CD14-positive monocyte (primary cell): ENCODE results near the gene VPS18. TPM values are rescaled to one million over a fixed set of nuclear protein-coding genes. Genes with fewer than 3 reads are reported as not detected.

Experiments
- DNase-seq, 3 donors: peaks; one replicate each; pipeline ENCODE4 v3.0.0-alpha.2; 2011 to 2022
- H2AFZ ChIP-seq: 2 replicates; pipeline ENCODE4 v1.6.0; 2012; ENCODE audit warnings: mild to moderate bottlenecking, low read depth, low read length, inconsistent platforms; ENCODE audit not compliant: insufficient read depth, poor library complexity, severe bottlenecking
- H3K27ac ChIP-seq, 2 donors: 1 replicate in 1 of 2; 2 replicates in 1 of 2; pipeline ENCODE4 v1.5.1; 2012 to 2013; ENCODE audit warnings: low read length in 2 of 2, control low read depth in 1 of 2, inconsistent platforms in 1 of 2, low read depth in 1 of 2, mild to moderate bottlenecking in 1 of 2
- H3K27me3 ChIP-seq, 2 donors: one replicate each; pipeline versions ENCODE4 v1.6.0 to v1.6.1; 2011 to 2013; ENCODE audit warnings: low read length in 2 of 2; ENCODE audit not compliant: control insufficient read depth in 2 of 2, insufficient read depth in 2 of 2
- H3K36me3 ChIP-seq, 2 donors: replicated peaks in 1 of 2; 1 replicate in 1 of 2; 2 replicates in 1 of 2; pipeline versions ENCODE4 v1.5.1 to v1.6.1; 2012 to 2013; ENCODE audit warnings: low read length in 2 of 2, control low read depth in 1 of 2, inconsistent platforms in 1 of 2, mild to moderate bottlenecking in 1 of 2; ENCODE audit not compliant: insufficient read depth in 2 of 2, control insufficient read depth in 1 of 2
- H3K4me1 ChIP-seq, 2 donors: 1 replicate in 1 of 2; 2 replicates in 1 of 2; pipeline versions ENCODE4 v1.5.1 to v1.6.1; 2012 to 2013; ENCODE audit warnings: low read length in 2 of 2, control low read depth in 1 of 2, inconsistent platforms in 1 of 2, mild to moderate bottlenecking in 1 of 2, moderate library complexity in 1 of 2; ENCODE audit not compliant: insufficient read depth in 2 of 2, control insufficient read depth in 1 of 2
- H3K4me2 ChIP-seq: replicated peaks from 2 replicates; pipeline ENCODE3; 2012; ENCODE audit warnings: low read length, moderate library complexity, mild to moderate bottlenecking; ENCODE audit not compliant: poor library complexity, severe bottlenecking; ENCODE audit errors: extremely low read depth
- H3K4me3 ChIP-seq, 3 experiments: fragments of 200-600 bp in 1 of 3; sonication (generic) in 1 of 3; replicated peaks in 1 of 3; 1 replicate in 2 of 3; 2 replicates in 1 of 3; pipeline ENCODE4 v1.5.1; 2011 to 2013; ENCODE audit warnings: low read length in 3 of 3, mild to moderate bottlenecking in 3 of 3, control low read depth in 2 of 3, low read depth in 2 of 3, inconsistent platforms in 1 of 3, moderate library complexity in 1 of 3
- H3K79me2 ChIP-seq: 2 replicates; pipeline ENCODE4 v1.6.0; 2012; ENCODE audit warnings: mild to moderate bottlenecking, control low read depth, inconsistent platforms, low read length, moderate library complexity; ENCODE audit not compliant: insufficient read depth
- H3K9ac ChIP-seq: 2 replicates; pipeline ENCODE4 v1.6.0; 2017; ENCODE audit warnings: low read length, mild to moderate bottlenecking; ENCODE audit not compliant: insufficient read depth, poor library complexity, severe bottlenecking
- H3K9me3 ChIP-seq, 2 donors: replicated peaks in 1 of 2; 1 replicate in 1 of 2; 2 replicates in 1 of 2; pipeline versions ENCODE4 v1.5.1 to v1.6.1; 2012 to 2013; ENCODE audit warnings: low read length in 2 of 2, control low read depth in 1 of 2; ENCODE audit not compliant: control insufficient read depth in 1 of 2, insufficient read depth in 1 of 2
- H4K20me1 ChIP-seq: 2 replicates; pipeline ENCODE4 v1.6.0; 2012; ENCODE audit warnings: mild to moderate bottlenecking, low read length, control low read depth, moderate library complexity; ENCODE audit not compliant: insufficient read depth
- H3K27ac Mint-ChIP-seq, 7 donors: one replicate each; pipeline ENCODE4 v1.8.0; 2020; ENCODE audit warnings: mild to moderate bottlenecking in 7 of 7, mixed read lengths in 7 of 7, moderate library complexity in 6 of 7, inconsistent platforms in 2 of 7
- H3K27me3 Mint-ChIP-seq, 3 donors: one replicate each; pipeline ENCODE4 v1.8.0; 2021 to 2022; ENCODE audit warnings: low read depth in 3 of 3, mild to moderate bottlenecking in 3 of 3, mixed read lengths in 3 of 3, moderate library complexity in 3 of 3, inconsistent platforms in 1 of 3
- H3K36me3 Mint-ChIP-seq, 2 donors: one replicate each; pipeline ENCODE4 v1.8.0; 2020; ENCODE audit warnings: mixed read lengths in 2 of 2, inconsistent platforms in 1 of 2, mild to moderate bottlenecking in 1 of 2
- H3K4me1 Mint-ChIP-seq: one replicate; pipeline ENCODE4 v1.8.0; 2020; ENCODE audit warnings: mild to moderate bottlenecking, mixed read lengths
- H3K4me3 Mint-ChIP-seq, 2 donors: one replicate each; pipeline ENCODE4 v1.8.0; 2020; ENCODE audit warnings: mild to moderate bottlenecking in 2 of 2, mixed read lengths in 2 of 2, moderate library complexity in 1 of 2
- H3K9me3 Mint-ChIP-seq, 7 donors: one replicate each; pipeline ENCODE4 v1.8.0; 2020 to 2022; ENCODE audit warnings: mixed read lengths in 7 of 7, mild to moderate bottlenecking in 6 of 7, moderate library complexity in 6 of 7, inconsistent platforms in 2 of 7
- WGBS: methylation state at CpG from one replicate; pipeline ENCODE4 v1.1.5; 2013; ENCODE audit warnings: missing lambda C conversion rate; ENCODE audit not compliant: insufficient coverage; 5-methylcytosine and 5-hydroxymethylcytosine counted together
- intact Hi-C, 2 donors: fragments of 100-400 bp; cut with micrococcal nuclease; formaldehyde crosslinking; loops; one replicate each; pipeline versions ENCODE4 v1.15.0 to v1.15.1; 2023
- polyA plus RNA-seq, 3 donors: library from polyadenylated mRNA; depleted of rRNA in 1 of 3; unstranded in 2 of 3; stranded (reverse) in 1 of 3; fragments of 300-500 nt in 2 of 3; fragments of >200 nt in 1 of 3; fragmentation: Illumina TruSeq in 2 of 3; gene quantifications; 1 replicate in 2 of 3; 2 replicates in 1 of 3; pipeline ENCODE4 v1.2.3, GENCODE V29; 2012 to 2021
- TF ChIP-seq, protein P1 (sequence below): fragments of 200-600 bp; IDR thresholded peaks from one replicate; pipeline ENCODE4 v1.8.0; 2022; ENCODE audit warnings: antibody characterized with exemption, mild to moderate bottlenecking

The VPS18 gene
- polyA plus RNA-seq, 3 donors, result 12.1 to 22.8 (median 21.8) TPM

DNA sequence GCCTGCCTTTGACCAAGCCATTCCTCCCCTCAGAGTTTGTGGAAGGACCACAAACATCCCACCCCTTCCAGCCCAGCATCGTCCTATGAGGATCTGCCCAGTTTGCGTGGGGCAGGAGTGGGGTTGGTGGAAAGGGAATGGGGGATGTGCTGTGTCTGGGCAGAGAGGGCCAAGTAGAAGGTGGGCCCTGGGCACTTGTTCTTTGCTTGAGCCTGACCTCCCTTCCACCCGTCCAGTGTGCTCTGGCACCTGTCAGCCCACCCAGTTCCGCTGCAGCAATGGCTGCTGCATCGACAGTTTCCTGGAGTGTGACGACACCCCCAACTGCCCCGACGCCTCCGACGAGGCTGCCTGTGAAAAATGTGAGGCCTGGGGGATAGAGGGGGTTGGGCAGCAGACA is 40.1 kb upstream of the VPS18 start:
- H3K4me2 ChIP-seq, result no peak overlapping the region
- intact Hi-C loops, result no loop called here
- Mint-ChIP-seq H3K4me1 (peaks cover 20% of the 10 kb centered on the region), H3K9me3 (peaks cover 0 to 3% (median 0%) of the 10 kb centered on the region in 7 donors), H3K27ac (no peak overlapping the region), H3K27me3 (peaks cover 3 to 7% (median 4%) of the 10 kb centered on the region in 3 donors), H3K4me3 (no peak overlapping the region), H3K36me3 (peaks cover 55 to 81% of the 10 kb centered on the region in 2 donors)
- no peaks in the 10 kb centered on the region for H3K9me3 ChIP-seq
- H2AFZ ChIP-seq, result no peak overlapping the region
- no peak for DNase-seq
- peaks cover 42 to 58% of the 10 kb centered on the region in 2 donors for H3K36me3 ChIP-seq
- TF ChIP-seq, protein P1, sequence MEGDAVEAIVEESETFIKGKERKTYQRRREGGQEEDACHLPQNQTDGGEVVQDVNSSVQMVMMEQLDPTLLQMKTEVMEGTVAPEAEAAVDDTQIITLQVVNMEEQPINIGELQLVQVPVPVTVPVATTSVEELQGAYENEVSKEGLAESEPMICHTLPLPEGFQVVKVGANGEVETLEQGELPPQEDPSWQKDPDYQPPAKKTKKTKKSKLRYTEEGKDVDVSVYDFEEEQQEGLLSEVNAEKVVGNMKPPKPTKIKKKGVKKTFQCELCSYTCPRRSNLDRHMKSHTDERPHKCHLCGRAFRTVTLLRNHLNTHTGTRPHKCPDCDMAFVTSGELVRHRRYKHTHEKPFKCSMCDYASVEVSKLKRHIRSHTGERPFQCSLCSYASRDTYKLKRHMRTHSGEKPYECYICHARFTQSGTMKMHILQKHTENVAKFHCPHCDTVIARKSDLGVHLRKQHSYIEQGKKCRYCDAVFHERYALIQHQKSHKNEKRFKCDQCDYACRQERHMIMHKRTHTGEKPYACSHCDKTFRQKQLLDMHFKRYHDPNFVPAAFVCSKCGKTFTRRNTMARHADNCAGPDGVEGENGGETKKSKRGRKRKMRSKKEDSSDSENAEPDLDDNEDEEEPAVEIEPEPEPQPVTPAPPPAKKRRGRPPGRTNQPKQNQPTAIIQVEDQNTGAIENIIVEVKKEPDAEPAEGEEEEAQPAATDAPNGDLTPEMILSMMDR, result no peak
- no peaks in the 10 kb centered on the region for H3K27me3 ChIP-seq
- H3K4me3 ChIP-seq, result no peak overlapping the region
- WGBS, result 82% methylated on average over 4 of the region's 10 CpGs
- peaks cover 15% of the 10 kb centered on the region for H4K20me1 ChIP-seq
- no peaks in the 10 kb centered on the region for H3K79me2 ChIP-seq
- H3K4me1 ChIP-seq, result peaks cover 18 to 24% of the 10 kb centered on the region in 2 donors
- H3K27ac ChIP-seq, result no peak overlapping the region
- H3K9ac ChIP-seq, result no peak overlapping the region

DNA sequence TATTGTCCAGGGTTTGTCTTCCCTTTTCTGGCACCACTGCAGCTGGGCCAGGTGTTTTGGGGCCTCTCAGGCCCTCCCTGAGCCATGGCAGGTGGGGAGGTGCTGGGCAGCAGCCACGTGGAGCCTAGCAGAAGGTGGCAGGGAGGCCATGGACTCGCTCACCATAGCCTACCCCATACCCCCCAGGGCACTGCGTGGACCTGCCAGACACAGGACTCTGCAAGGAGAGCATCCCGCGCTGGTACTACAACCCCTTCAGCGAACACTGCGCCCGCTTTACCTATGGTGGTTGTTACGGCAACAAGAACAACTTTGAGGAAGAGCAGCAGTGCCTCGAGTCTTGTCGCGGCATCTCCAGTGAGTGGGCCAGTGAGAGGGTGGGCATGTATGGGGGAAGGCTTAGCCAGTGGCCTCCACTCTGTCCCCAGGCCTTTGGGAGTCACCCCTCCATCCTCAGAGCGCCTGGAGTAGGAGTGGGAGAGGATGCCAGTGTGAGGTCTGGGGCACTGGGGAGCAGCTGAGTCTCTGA is 38.5 kb upstream of the VPS18 start:
- Histone ChIP-seq H3K4me2 (no peak overlapping the region), H3K27ac (no peak overlapping the region), H2AFZ (no peak overlapping the region), H3K4me3 (no peak overlapping the region), H3K27me3 (no peaks in the 10 kb centered on the region), H3K9ac (no peak overlapping the region), H3K4me1 (peaks cover 31 to 40% of the 10 kb centered on the region in 2 donors), H3K79me2 (no peaks in the 10 kb centered on the region), H3K36me3 (peaks cover 38 to 53% of the 10 kb centered on the region in 2 donors), H4K20me1 (peaks cover 12% of the 10 kb centered on the region), H3K9me3 (no peaks in the 10 kb centered on the region)
- intact Hi-C loops, result loop anchor here in 1 of 2 donors (2.0 kb wide), 1 partner anchor 167 kb away; no protein-coding TSS in a partner anchor
- no peak for DNase-seq
- Mint-ChIP-seq H3K4me1 (peaks cover 33% of the 10 kb centered on the region), H3K9me3 (peaks cover 0 to 3% (median 0%) of the 10 kb centered on the region in 7 donors), H3K36me3 (peaks cover 42 to 72% of the 10 kb centered on the region in 2 donors), H3K27ac (peak overlapping the region in 1 of 7 donors; percentile 43), H3K27me3 (peaks cover 2 to 7% (median 4%) of the 10 kb centered on the region in 3 donors), H3K4me3 (no peak overlapping the region)
- 100% methylated on average over 7 of the region's 13 CpGs for WGBS
- TF ChIP-seq, protein P1, result no peak
